ENCODE measurements around the gene CFAP74.

Gene CFAP74

DNA sequence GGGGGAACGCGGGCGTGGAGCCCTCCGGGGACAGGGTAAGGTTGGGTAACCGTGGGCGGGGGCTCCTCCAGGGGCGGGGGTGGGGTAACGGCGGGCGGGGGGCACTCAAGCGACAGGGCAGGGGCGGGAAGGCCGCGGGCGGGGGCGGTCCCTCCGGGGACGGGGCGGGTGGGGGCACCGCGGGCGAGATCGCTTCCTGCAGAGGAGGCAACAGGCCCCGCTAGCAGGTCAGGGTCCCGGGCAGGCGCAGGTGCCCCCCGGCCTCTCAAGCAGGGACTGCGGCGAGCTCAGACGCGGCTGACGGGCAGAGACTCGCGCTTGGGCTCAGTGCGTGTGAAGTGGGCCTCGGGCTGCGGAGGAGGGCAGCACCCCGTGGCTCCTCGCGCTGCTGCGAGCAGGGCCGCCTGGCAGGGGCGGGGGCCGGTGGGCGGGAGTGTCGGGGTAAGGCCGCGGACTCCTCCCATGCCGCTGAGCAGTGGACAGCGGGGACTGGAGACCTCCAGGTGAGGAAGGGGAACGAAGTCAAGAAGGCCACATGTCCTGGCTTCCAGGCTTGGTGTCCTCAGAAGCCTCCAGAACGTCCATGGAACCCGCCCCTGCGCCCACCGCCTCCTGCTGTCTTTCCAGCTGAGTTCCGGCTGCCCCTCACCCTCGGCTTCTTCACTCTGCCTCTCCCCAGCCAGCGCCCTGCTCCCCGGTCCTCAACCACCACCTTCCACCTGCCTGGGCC, 112.1 kb downstream of the CFAP74 start (continued):
- TF ChIP-seq, protein P1, sequence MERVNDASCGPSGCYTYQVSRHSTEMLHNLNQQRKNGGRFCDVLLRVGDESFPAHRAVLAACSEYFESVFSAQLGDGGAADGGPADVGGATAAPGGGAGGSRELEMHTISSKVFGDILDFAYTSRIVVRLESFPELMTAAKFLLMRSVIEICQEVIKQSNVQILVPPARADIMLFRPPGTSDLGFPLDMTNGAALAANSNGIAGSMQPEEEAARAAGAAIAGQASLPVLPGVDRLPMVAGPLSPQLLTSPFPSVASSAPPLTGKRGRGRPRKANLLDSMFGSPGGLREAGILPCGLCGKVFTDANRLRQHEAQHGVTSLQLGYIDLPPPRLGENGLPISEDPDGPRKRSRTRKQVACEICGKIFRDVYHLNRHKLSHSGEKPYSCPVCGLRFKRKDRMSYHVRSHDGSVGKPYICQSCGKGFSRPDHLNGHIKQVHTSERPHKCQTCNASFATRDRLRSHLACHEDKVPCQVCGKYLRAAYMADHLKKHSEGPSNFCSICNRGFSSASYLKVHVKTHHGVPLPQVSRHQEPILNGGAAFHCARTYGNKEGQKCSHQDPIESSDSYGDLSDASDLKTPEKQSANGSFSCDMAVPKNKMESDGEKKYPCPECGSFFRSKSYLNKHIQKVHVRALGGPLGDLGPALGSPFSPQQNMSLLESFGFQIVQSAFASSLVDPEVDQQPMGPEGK (tag by site-specific recombination; IDR thresholded peaks at IDR 0.05), result peak; percentile 70
- TF ChIP-seq ZNF302 (tag by site-specific recombination; IDR thresholded peaks at IDR 0.05; ENCODE audit: low read depth) (no peak), ZBTB48 (tag by site-specific recombination; IDR thresholded peaks at IDR 0.05) (no peak), ZNF266 (tag by site-specific recombination; IDR thresholded peaks at IDR 0.05; ENCODE audit: low read depth) (no peak), ZNF169 (tag by site-specific recombination; IDR thresholded peaks at IDR 0.05) (no peak), ZNF792 (tag by site-specific recombination; IDR thresholded peaks at IDR 0.05) (0 out of 2 replicates have a peak, but pooled peaks have one; percentile 61), ZFP3 (tag by site-specific recombination; IDR thresholded peaks at IDR 0.05; ENCODE audit: low read depth) (no peak), ZNF561 (tag by site-specific recombination; IDR thresholded peaks at IDR 0.05; ENCODE audit: borderline replicate concordance) (no peak; the same call in 1 of the 2 replicates), BCL11B (tag by site-specific recombination; IDR thresholded peaks at IDR 0.05; ENCODE audit: low read depth) (no peak), ZXDB (tag by site-specific recombination; IDR thresholded peaks at IDR 0.05) (peak; percentile 92), ZNF785 (tag by site-specific recombination; IDR thresholded peaks at IDR 0.05) (no peak), ZNF529 (tag by site-specific recombination; IDR thresholded peaks at IDR 0.05; ENCODE audit: insufficient replicate concordance) (no peak), ZNF670 (tag by site-specific recombination; IDR thresholded peaks at IDR 0.05; ENCODE audit: low read depth) (no peak), OSR2 (tag by site-specific recombination; IDR thresholded peaks at IDR 0.05) (no peak), ZNF354C (tag by site-specific recombination; IDR thresholded peaks at IDR 0.05; ENCODE audit: borderline replicate concordance, low read depth) (no peak), REPIN1 (tag by site-specific recombination; IDR thresholded peaks at IDR 0.05; ENCODE audit: low read depth) (no peak), SCRT2 (tag by site-specific recombination; IDR thresholded peaks at IDR 0.05) (peak; percentile 75), ZNF146 (tag by site-specific recombination; IDR thresholded peaks at IDR 0.05) (no peak), ZNF501 (tag by site-specific recombination; IDR thresholded peaks at IDR 0.05) (0 out of 2 replicates have a peak, but pooled peaks have one; percentile 49), MZF1 (tag by site-specific recombination; IDR thresholded peaks at IDR 0.05; ENCODE audit: borderline replicate concordance) (no peak)
- TF ChIP-seq, protein P2, sequence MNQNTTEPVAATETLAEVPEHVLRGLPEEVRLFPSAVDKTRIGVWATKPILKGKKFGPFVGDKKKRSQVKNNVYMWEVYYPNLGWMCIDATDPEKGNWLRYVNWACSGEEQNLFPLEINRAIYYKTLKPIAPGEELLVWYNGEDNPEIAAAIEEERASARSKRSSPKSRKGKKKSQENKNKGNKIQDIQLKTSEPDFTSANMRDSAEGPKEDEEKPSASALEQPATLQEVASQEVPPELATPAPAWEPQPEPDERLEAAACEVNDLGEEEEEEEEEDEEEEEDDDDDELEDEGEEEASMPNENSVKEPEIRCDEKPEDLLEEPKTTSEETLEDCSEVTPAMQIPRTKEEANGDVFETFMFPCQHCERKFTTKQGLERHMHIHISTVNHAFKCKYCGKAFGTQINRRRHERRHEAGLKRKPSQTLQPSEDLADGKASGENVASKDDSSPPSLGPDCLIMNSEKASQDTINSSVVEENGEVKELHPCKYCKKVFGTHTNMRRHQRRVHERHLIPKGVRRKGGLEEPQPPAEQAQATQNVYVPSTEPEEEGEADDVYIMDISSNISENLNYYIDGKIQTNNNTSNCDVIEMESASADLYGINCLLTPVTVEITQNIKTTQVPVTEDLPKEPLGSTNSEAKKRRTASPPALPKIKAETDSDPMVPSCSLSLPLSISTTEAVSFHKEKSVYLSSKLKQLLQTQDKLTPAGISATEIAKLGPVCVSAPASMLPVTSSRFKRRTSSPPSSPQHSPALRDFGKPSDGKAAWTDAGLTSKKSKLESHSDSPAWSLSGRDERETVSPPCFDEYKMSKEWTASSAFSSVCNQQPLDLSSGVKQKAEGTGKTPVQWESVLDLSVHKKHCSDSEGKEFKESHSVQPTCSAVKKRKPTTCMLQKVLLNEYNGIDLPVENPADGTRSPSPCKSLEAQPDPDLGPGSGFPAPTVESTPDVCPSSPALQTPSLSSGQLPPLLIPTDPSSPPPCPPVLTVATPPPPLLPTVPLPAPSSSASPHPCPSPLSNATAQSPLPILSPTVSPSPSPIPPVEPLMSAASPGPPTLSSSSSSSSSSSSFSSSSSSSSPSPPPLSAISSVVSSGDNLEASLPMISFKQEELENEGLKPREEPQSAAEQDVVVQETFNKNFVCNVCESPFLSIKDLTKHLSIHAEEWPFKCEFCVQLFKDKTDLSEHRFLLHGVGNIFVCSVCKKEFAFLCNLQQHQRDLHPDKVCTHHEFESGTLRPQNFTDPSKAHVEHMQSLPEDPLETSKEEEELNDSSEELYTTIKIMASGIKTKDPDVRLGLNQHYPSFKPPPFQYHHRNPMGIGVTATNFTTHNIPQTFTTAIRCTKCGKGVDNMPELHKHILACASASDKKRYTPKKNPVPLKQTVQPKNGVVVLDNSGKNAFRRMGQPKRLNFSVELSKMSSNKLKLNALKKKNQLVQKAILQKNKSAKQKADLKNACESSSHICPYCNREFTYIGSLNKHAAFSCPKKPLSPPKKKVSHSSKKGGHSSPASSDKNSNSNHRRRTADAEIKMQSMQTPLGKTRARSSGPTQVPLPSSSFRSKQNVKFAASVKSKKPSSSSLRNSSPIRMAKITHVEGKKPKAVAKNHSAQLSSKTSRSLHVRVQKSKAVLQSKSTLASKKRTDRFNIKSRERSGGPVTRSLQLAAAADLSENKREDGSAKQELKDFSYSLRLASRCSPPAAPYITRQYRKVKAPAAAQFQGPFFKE (tag by site-specific recombination; IDR thresholded peaks at IDR 0.05; ENCODE audit: borderline replicate concordance), result no peak
- TF ChIP-seq, protein P3, sequence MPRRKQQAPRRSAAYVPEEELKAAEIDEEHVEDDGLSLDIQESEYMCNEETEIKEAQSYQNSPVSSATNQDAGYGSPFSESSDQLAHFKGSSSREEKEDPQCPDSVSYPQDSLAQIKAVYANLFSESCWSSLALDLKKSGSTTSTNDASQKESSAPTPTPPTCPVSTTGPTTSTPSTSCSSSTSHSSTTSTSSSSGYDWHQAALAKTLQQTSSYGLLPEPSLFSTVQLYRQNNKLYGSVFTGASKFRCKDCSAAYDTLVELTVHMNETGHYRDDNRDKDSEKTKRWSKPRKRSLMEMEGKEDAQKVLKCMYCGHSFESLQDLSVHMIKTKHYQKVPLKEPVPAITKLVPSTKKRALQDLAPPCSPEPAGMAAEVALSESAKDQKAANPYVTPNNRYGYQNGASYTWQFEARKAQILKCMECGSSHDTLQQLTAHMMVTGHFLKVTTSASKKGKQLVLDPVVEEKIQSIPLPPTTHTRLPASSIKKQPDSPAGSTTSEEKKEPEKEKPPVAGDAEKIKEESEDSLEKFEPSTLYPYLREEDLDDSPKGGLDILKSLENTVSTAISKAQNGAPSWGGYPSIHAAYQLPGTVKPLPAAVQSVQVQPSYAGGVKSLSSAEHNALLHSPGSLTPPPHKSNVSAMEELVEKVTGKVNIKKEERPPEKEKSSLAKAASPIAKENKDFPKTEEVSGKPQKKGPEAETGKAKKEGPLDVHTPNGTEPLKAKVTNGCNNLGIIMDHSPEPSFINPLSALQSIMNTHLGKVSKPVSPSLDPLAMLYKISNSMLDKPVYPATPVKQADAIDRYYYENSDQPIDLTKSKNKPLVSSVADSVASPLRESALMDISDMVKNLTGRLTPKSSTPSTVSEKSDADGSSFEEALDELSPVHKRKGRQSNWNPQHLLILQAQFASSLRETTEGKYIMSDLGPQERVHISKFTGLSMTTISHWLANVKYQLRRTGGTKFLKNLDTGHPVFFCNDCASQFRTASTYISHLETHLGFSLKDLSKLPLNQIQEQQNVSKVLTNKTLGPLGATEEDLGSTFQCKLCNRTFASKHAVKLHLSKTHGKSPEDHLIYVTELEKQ (tag by site-specific recombination; IDR thresholded peaks at IDR 0.05; ENCODE audit: borderline replicate concordance), result no peak
- TF ChIP-seq, protein P4, sequence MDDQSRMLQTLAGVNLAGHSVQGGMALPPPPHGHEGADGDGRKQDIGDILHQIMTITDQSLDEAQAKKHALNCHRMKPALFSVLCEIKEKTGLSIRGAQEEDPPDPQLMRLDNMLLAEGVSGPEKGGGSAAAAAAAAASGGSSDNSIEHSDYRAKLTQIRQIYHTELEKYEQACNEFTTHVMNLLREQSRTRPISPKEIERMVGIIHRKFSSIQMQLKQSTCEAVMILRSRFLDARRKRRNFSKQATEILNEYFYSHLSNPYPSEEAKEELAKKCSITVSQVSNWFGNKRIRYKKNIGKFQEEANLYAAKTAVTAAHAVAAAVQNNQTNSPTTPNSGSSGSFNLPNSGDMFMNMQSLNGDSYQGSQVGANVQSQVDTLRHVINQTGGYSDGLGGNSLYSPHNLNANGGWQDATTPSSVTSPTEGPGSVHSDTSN (CRISPR knock-in tag; IDR thresholded peaks at IDR 0.05), result 0 out of 2 replicates have a peak, but pooled peaks have one; percentile 37
- TF ChIP-seq, protein P5, sequence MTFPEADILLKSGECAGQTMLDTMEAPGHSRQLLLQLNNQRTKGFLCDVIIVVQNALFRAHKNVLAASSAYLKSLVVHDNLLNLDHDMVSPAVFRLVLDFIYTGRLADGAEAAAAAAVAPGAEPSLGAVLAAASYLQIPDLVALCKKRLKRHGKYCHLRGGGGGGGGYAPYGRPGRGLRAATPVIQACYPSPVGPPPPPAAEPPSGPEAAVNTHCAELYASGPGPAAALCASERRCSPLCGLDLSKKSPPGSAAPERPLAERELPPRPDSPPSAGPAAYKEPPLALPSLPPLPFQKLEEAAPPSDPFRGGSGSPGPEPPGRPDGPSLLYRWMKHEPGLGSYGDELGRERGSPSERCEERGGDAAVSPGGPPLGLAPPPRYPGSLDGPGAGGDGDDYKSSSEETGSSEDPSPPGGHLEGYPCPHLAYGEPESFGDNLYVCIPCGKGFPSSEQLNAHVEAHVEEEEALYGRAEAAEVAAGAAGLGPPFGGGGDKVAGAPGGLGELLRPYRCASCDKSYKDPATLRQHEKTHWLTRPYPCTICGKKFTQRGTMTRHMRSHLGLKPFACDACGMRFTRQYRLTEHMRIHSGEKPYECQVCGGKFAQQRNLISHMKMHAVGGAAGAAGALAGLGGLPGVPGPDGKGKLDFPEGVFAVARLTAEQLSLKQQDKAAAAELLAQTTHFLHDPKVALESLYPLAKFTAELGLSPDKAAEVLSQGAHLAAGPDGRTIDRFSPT (tag by site-specific recombination; IDR thresholded peaks at IDR 0.05), result peak; percentile 57; the same call in 1 of the 2 replicates
